Measurements from ENCODE around the gene FAM241A. TPM values are rescaled to one million over a fixed set of nuclear protein-coding genes. Genes with fewer than 3 reads are reported as not detected.

The FAM241A gene
- total and polyA plus RNA-seq, 9 of the 15 experiments (the other 6 are each of a cell fraction or from before 2014, with no cell fraction given) = 2.3 to 8.5 (median 5.3) TPM

DNA sequence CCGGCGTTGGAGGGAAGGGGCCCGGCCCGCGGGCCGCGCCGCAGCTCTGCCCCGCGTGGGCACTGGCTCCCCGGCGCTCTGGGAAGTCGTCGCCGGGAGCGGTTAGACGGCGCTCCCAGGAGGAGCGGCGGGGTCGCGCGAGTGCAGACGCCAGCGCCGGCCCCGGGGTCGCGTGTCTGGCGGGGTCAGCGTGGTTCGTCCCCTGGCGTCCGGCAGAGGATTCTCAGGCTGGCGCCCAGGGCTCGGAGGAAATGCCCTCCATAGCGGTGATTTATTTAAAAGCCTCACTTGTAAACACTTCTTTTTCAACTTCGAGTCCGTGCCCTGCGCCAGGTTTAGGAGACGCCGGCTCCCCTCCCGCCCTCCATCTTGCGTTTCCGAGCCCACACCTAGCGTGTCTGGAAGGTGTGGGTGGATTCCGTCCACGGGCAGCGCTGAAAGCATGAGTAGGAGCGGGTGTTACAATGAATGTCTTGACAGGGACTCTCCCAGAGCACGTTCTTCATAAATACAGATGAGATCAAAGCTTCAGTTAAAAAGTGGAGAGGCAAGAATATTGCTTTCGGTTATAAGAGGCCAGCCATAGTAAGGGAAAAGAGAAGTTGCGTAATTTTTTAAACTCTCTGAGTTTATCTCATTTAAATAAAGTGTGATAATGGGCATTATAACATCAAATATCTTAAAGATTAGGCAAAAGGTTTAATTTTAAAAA is 692 bp downstream of the FAM241A start (continued):
- TF ChIP-seq, protein P1, sequence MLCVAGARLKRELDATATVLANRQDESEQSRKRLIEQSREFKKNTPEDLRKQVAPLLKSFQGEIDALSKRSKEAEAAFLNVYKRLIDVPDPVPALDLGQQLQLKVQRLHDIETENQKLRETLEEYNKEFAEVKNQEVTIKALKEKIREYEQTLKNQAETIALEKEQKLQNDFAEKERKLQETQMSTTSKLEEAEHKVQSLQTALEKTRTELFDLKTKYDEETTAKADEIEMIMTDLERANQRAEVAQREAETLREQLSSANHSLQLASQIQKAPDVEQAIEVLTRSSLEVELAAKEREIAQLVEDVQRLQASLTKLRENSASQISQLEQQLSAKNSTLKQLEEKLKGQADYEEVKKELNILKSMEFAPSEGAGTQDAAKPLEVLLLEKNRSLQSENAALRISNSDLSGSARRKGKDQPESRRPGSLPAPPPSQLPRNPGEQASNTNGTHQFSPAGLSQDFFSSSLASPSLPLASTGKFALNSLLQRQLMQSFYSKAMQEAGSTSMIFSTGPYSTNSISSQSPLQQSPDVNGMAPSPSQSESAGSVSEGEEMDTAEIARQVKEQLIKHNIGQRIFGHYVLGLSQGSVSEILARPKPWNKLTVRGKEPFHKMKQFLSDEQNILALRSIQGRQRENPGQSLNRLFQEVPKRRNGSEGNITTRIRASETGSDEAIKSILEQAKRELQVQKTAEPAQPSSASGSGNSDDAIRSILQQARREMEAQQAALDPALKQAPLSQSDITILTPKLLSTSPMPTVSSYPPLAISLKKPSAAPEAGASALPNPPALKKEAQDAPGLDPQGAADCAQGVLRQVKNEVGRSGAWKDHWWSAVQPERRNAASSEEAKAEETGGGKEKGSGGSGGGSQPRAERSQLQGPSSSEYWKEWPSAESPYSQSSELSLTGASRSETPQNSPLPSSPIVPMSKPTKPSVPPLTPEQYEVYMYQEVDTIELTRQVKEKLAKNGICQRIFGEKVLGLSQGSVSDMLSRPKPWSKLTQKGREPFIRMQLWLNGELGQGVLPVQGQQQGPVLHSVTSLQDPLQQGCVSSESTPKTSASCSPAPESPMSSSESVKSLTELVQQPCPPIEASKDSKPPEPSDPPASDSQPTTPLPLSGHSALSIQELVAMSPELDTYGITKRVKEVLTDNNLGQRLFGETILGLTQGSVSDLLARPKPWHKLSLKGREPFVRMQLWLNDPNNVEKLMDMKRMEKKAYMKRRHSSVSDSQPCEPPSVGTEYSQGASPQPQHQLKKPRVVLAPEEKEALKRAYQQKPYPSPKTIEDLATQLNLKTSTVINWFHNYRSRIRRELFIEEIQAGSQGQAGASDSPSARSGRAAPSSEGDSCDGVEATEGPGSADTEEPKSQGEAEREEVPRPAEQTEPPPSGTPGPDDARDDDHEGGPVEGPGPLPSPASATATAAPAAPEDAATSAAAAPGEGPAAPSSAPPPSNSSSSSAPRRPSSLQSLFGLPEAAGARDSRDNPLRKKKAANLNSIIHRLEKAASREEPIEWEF (CRISPR knock-in tag; IDR thresholded peaks at IDR 0.05) = no peak
- TF ChIP-seq ZNF668 (CRISPR knock-in tag; IDR thresholded peaks at IDR 0.05) (no peak), CHD4 (IDR thresholded peaks at IDR 0.05; ENCODE audit: insufficient read depth, insufficient replicate concordance, low read depth, low read length, poor library complexity, severe bottlenecking) (no peak), MCM3 (IDR thresholded peaks at IDR 0.05) (no peak), RFX1 (IDR thresholded peaks at IDR 0.05) (no peak), NCOR1 (IDR thresholded peaks at IDR 0.05) (no peak), ARID1B (IDR thresholded peaks at IDR 0.05) (no peak), HSF4 (CRISPR knock-in tag; IDR thresholded peaks at IDR 0.05; ENCODE audit: borderline replicate concordance) (no peak), ZNF644 (tag; IDR thresholded peaks at IDR 0.05; ENCODE audit: low read depth) (no peak), ZNF143 (CRISPR knock-in tag; IDR thresholded peaks at IDR 0.05) (no peak), PTTG1 (tag; IDR thresholded peaks at IDR 0.05; ENCODE audit: low read depth) (no peak), JUN (IDR thresholded peaks at IDR 0.05; ENCODE audit: borderline replicate concordance, low read depth, low read length) (no peak), JUN (CRISPR knock-in tag; IDR thresholded peaks at IDR 0.05; ENCODE audit: borderline replicate concordance) (no peak), GTF2F1 (IDR thresholded peaks at IDR 0.05; ENCODE audit: low read depth, low read length) (no peak), TEAD1 (CRISPR knock-in tag; IDR thresholded peaks at IDR 0.05) (peak in 1 of 2 experiments; percentile 33; a peak in 1 of 4 replicates), RCOR1 (IDR thresholded peaks at IDR 0.05; ENCODE audit: borderline replicate concordance in 1 of 2, low read depth in 2 of 2, low read length in 2 of 2) (no peak)
- TF ChIP-seq, protein P2, sequence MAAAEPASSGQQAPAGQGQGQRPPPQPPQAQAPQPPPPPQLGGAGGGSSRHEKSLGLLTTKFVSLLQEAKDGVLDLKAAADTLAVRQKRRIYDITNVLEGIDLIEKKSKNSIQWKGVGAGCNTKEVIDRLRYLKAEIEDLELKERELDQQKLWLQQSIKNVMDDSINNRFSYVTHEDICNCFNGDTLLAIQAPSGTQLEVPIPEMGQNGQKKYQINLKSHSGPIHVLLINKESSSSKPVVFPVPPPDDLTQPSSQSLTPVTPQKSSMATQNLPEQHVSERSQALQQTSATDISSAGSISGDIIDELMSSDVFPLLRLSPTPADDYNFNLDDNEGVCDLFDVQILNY (CRISPR knock-in tag; IDR thresholded peaks at IDR 0.05) = no peak
- TF ChIP-seq, protein P3, sequence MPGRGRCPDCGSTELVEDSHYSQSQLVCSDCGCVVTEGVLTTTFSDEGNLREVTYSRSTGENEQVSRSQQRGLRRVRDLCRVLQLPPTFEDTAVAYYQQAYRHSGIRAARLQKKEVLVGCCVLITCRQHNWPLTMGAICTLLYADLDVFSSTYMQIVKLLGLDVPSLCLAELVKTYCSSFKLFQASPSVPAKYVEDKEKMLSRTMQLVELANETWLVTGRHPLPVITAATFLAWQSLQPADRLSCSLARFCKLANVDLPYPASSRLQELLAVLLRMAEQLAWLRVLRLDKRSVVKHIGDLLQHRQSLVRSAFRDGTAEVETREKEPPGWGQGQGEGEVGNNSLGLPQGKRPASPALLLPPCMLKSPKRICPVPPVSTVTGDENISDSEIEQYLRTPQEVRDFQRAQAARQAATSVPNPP (IDR thresholded peaks at IDR 0.05; ENCODE audit: borderline replicate concordance, insufficient read depth, insufficient read length) = no peak

Data from K562 (cell line).